ENCODE measurements around the gene EME1.

DNA sequence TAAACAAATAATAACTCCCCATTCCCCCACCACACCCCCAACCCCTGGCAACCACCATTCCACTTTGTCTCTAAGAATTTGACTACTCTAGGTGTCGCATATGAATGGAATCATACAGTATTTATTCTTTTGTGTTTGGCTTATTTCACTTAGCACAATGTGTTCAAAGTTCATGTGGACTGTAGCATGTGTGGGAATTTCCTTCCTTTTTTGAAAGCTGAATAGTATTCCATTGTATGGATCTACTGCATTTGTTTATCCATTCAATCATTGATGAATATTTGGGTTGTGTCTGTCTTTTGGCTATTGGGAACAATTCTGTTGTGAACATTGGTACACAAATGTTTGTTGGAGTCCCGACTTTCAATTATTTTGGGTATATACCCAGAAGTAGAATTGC is 49.7 kb downstream of the EME1 start:
- TF ChIP-seq POLR2AphosphoS5 (IDR thresholded peaks at IDR 0.05) (no peak), CTCF (IDR thresholded peaks at IDR 0.05) (no peak), POLR2A (IDR thresholded peaks at IDR 0.05) (no peak)
